GM23338 (cell line): ENCODE data around the gene GRK5. TPM values are rescaled to one million over a fixed set of nuclear protein-coding genes. Genes with fewer than 3 reads are reported as not detected.

Experiments
- ATAC-seq: fragments of 200-7000 bp; cut with Tn5 transposase; 3 replicates; pipeline ENCODE4 v1.9.1; 2020
- DNase-seq: peaks from one replicate; pipeline ENCODE4 v3.0.0-alpha.2; 2015; ENCODE audit warnings: low spot score
- H2AFZ ChIP-seq: fragments of 200-600 bp; sonication (generic); 2 replicates; pipeline ENCODE4 v1.8.0; 2016; ENCODE audit warnings: antibody characterized with exemption, mild to moderate bottlenecking, moderate library complexity
- H3F3A ChIP-seq: fragments of 200-600 bp; sonication (generic); replicated peaks from 2 replicates; pipeline ENCODE4 v1.8.0; 2017; ENCODE audit warnings: antibody characterized with exemption, mixed run types, low read depth
- H3K27ac ChIP-seq: fragments of 200-600 bp; sonication (generic); 2 replicates; pipeline ENCODE4 v1.6.1; 2016; ENCODE audit warnings: low read depth
- H3K27me3 ChIP-seq: fragments of 200-600 bp; sonication (generic); 2 replicates; pipeline ENCODE4 v1.8.0; 2016; ENCODE audit warnings: mild to moderate bottlenecking, mixed run types, moderate library complexity; ENCODE audit not compliant: insufficient read depth
- H3K36me3 ChIP-seq: fragments of 200-600 bp; sonication (generic); 2 replicates; pipeline ENCODE4 v1.8.0; 2016; ENCODE audit warnings: mild to moderate bottlenecking; ENCODE audit not compliant: insufficient read depth
- H3K4me1 ChIP-seq: fragments of 200-600 bp; sonication (generic); 2 replicates; pipeline ENCODE4 v1.8.0; 2016; ENCODE audit warnings: mild to moderate bottlenecking, moderate library complexity; ENCODE audit not compliant: insufficient read depth
- H3K4me2 ChIP-seq: fragments of 200-600 bp; sonication (generic); 2 replicates; pipeline ENCODE4 v1.7.1; 2017; ENCODE audit warnings: mixed run types
- H3K4me3 ChIP-seq: fragments of 200-600 bp; sonication (generic); 2 replicates; pipeline ENCODE4 v1.6.1; 2016; ENCODE audit warnings: mixed run types
- H3K79me2 ChIP-seq: fragments of 200-600 bp; sonication (generic); replicated peaks from 2 replicates; pipeline ENCODE4 v1.8.0; 2017; ENCODE audit warnings: mild to moderate bottlenecking; ENCODE audit not compliant: insufficient read depth
- H3K9me2 ChIP-seq: fragments of 200-600 bp; sonication (generic); 2 replicates; pipeline ENCODE4 v1.8.0; 2017; ENCODE audit not compliant: insufficient read depth
- H4K20me1 ChIP-seq: fragments of 200-600 bp; sonication (generic); replicated peaks from 2 replicates; pipeline ENCODE4 v1.8.0; 2017; ENCODE audit warnings: mild to moderate bottlenecking; ENCODE audit not compliant: insufficient read depth
- H3K27ac Mint-ChIP-seq: 2 replicates; pipeline ENCODE4 v1.8.0; 2020; ENCODE audit warnings: inconsistent platforms, mild to moderate bottlenecking, moderate library complexity, mixed read lengths
- H3K27me3 Mint-ChIP-seq: 3 replicates; pipeline ENCODE4 v1.8.0; 2022; ENCODE audit warnings: low read depth, mild to moderate bottlenecking, moderate library complexity, mixed read lengths, inconsistent platforms; ENCODE audit not compliant: insufficient read depth, poor library complexity
- H3K36me3 Mint-ChIP-seq: 3 replicates; pipeline ENCODE4 v1.8.0; 2021; ENCODE audit warnings: low read depth, mild to moderate bottlenecking, inconsistent platforms, moderate library complexity, mixed read lengths
- H3K4me1 Mint-ChIP-seq: 3 replicates; pipeline ENCODE4 v1.8.0; 2020; ENCODE audit warnings: mild to moderate bottlenecking, inconsistent platforms, mixed read lengths
- H3K4me3 Mint-ChIP-seq: 3 replicates; pipeline ENCODE4 v1.8.0; 2021; ENCODE audit warnings: moderate library complexity, mild to moderate bottlenecking, inconsistent platforms, mixed read lengths
- H3K9me3 Mint-ChIP-seq: 3 replicates; pipeline ENCODE4 v1.8.0; 2020; ENCODE audit warnings: moderate library complexity, mild to moderate bottlenecking, inconsistent platforms, mixed read lengths
- CREB1 ChIP-seq: fragments of 250-450 bp; sonication (Bioruptor Pico); IDR thresholded peaks from 2 replicates; pipeline ENCODE4 v1.5.0; 2020; ENCODE audit warnings: low read depth, mild to moderate bottlenecking, moderate library complexity
- CTCF ChIP-seq, 2 experiments: fragments of 200-600 bp in 1 of 2; sonication (generic) in 1 of 2; conservative IDR thresholded peaks; 2 replicates each; pipeline versions ENCODE4 v1.5.1 to v1.6.1; 2016 to 2017; ENCODE audit warnings: antibody characterized with exemption in 2 of 2, low read depth in 2 of 2, mild to moderate bottlenecking in 2 of 2, moderate library complexity in 1 of 2
- EZH2 ChIP-seq: fragments of 200-600 bp; sonication (generic); IDR thresholded peaks from one replicate; pipeline ENCODE4 v1.8.0; 2017; ENCODE audit warnings: antibody characterized with exemption, mild to moderate bottlenecking, low read depth; ENCODE audit not compliant: unreplicated experiment
- EZH2phosphoT487 ChIP-seq: fragments of 200-600 bp; sonication (generic); IDR thresholded peaks from one replicate; pipeline ENCODE4 v1.8.1; 2018; ENCODE audit warnings: antibody characterized with exemption; ENCODE audit not compliant: unreplicated experiment
- NANOG ChIP-seq: IDR thresholded peaks from 2 replicates; pipeline ENCODE4 v1.6.1; 2016; ENCODE audit warnings: antibody characterized with exemption, borderline replicate concordance
- REST ChIP-seq: IDR thresholded peaks from one replicate; pipeline ENCODE4 v1.6.1; 2018; ENCODE audit warnings: antibody characterized with exemption; ENCODE audit not compliant: unreplicated experiment
- ZNF331 ChIP-seq: fragments of 250-450 bp; sonication (Bioruptor Pico); IDR thresholded peaks from 2 replicates; pipeline ENCODE4 v1.5.0; 2020; ENCODE audit warnings: low read depth, mild to moderate bottlenecking, moderate library complexity
- ZNF462 ChIP-seq: fragments of 250-450 bp; sonication (Bioruptor Pico); IDR thresholded peaks from 2 replicates; pipeline ENCODE4 v1.5.0; 2020; ENCODE audit warnings: mild to moderate bottlenecking, moderate library complexity
- polyA plus RNA-seq: library from polyadenylated mRNA; unstranded; fragments of >200 nt; fragmentation: Nextera tagmentation; extraction: Ambion mirVana; gene quantifications from 2 replicates; pipeline ENCODE4 v1.2.1, GENCODE V29; 2016
- total RNA-seq: library from RNA; depleted of rRNA; stranded (reverse); fragments of >200 nt; shearing (Covaris generic); gene quantifications from 2 replicates; pipeline ENCODE4 v1.2.3, GENCODE V29; 2014

GRK5 gene
- total and polyA plus RNA-seq, 2 experiments from 2014 or later, result 0.53 to 2.0 TPM

- H3K27ac ChIP-seq, result no peak overlapping the region
- H3K27me3 Mint-ChIP-seq, result peaks cover 5% of the 10 kb centered on the region
- peaks cover 27% of the 10 kb centered on the region for H3K4me1 Mint-ChIP-seq
- ATAC-seq (no peak), DNase-seq (no peak)
- H3F3A ChIP-seq, result 0 out of 2 replicates have a peak, but pooled peaks cover 3% of the 10 kb centered on the region
- no peaks in the 10 kb centered on the region for H3K9me3 Mint-ChIP-seq
- no peaks in the 10 kb centered on the region for H3K79me2 ChIP-seq
- H3K36me3 ChIP-seq, result no peaks in the 10 kb centered on the region
- peaks cover 5% of the 10 kb centered on the region; the same call in 1 of the 2 replicates for H3K4me1 ChIP-seq
- no peak overlapping the region for H3K4me3 Mint-ChIP-seq
- H3K4me2 ChIP-seq, result no peak overlapping the region
- H3K36me3 Mint-ChIP-seq, result no peaks in the 10 kb centered on the region
- TF ChIP-seq CTCF (conservative IDR thresholded peaks at IDR 0.05; ENCODE audit: low read depth in 2 of 2), result no peak
- H3K9me2 ChIP-seq, result no peaks in the 10 kb centered on the region
- H3K4me3 ChIP-seq, result no peak overlapping the region
- H4K20me1 ChIP-seq, result no peaks in the 10 kb centered on the region
- H2AFZ ChIP-seq, result no peak overlapping the region
- H3K27me3 ChIP-seq, result no peaks in the 10 kb centered on the region
- H3K27ac Mint-ChIP-seq, result no peak overlapping the region
These were observed 13.8 kb downstream of the GRK5 start for GRCh38 chr10:119221201-119221600.

- peaks cover 5% of the 10 kb centered on the region; the same call in 1 of the 2 replicates for H3K4me1 ChIP-seq
- ATAC-seq, result no peak
- H3F3A ChIP-seq, result 0 out of 2 replicates have a peak, but pooled peaks cover 3% of the 10 kb centered on the region
- Mint-ChIP-seq H3K27ac (no peak overlapping the region), H3K36me3 (no peaks in the 10 kb centered on the region), H3K4me1 (peaks cover 27% of the 10 kb centered on the region), H3K27me3 (peaks cover 5% of the 10 kb centered on the region), H3K9me3 (no peaks in the 10 kb centered on the region), H3K4me3 (no peak overlapping the region)
- no peaks in the 10 kb centered on the region for H4K20me1 ChIP-seq
- no peak overlapping the region for H3K4me2 ChIP-seq
- TF ChIP-seq EZH2phosphoT487 (no peak), ZNF331 (no peak), ZNF462 (CRISPR knock-in tag) (no peak), EZH2 (no peak), NANOG (no peak), REST (no peak), CREB1 (CRISPR knock-in tag) (no peak)
- H2AFZ ChIP-seq, result no peak overlapping the region
- H3K79me2 ChIP-seq, result no peaks in the 10 kb centered on the region
- no peaks in the 10 kb centered on the region for H3K9me2 ChIP-seq
- H3K27me3 ChIP-seq, result no peaks in the 10 kb centered on the region
- H3K36me3 ChIP-seq, result no peaks in the 10 kb centered on the region
- no peak for DNase-seq
- H3K27ac ChIP-seq, result no peak overlapping the region
- H3K4me3 ChIP-seq, result no peak overlapping the region
These were observed 14.3 kb downstream of the GRK5 start for GRCh38 chr10:119221666-119222065.
